NOMO-1 treated with DMSO at 0.1 percent for 48 hours (cell line): Measurements from ENCODE around the gene RAB6D.
"Not testable (repeated sequence)": the region's sequence is repeated elsewhere in the genome, so short reads cannot be mapped to it uniquely, and the experiment has no call there.

Experiments
- DNase-seq: peaks from one replicate; lab custom pipeline; 2025; ENCODE audit not compliant: unreplicated experiment; lab: John Stamatoyannopoulos, UW

RAB6D gene

GRCh38 chr2:131367352-131367751 lies 3.4 kb upstream of the RAB6D start:
- DNase-seq: no peak

GRCh38 chr2:131366643-131367042 lies 2.7 kb upstream of the RAB6D start:
- DNase-seq: no peak

GRCh38 chr2:131365452-131365851 lies 1.5 kb upstream of the RAB6D start:
- no peak for DNase-seq

GRCh38 chr2:131363213-131363612 lies 755 bp downstream of the RAB6D start:
- not testable (repeated sequence) for DNase-seq

GRCh38 chr2:131361773-131362172 lies 2.2 kb downstream of the RAB6D start:
- not testable (repeated sequence) for DNase-seq

GRCh38 chr2:131353167-131353697 lies 10.7 kb downstream of the RAB6D start:
- DNase-seq: not testable (repeated sequence)

- no peak for DNase-seq
These were observed 14.9 kb downstream of the RAB6D start for GRCh38 chr2:131349021-131349420.

DNA sequence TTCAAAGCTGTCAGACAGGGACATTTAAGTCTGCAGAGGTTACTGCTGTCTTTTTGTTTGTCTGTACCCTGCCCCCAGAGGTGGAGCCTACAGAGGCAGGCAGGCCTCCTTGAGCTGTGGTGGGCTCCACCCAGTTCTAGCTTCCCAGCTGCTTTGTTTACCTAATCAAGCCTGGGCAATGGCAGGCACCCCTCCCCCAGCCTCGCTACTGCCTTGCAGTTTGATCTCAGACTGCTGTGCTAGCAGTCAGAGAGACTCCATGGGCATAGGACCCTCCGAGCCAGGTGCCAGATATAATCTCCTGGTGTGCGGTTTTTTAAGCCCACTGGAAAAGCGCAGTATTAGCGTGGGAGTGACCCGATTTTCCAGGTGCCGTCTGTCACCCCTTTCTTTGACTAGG lies 16.9 kb downstream of the RAB6D start:
- not testable (repeated sequence) for DNase-seq

- not testable (repeated sequence) for DNase-seq
These were observed 24.7 kb downstream of the RAB6D start for GRCh38 chr2:131339307-131339706.

DNA sequence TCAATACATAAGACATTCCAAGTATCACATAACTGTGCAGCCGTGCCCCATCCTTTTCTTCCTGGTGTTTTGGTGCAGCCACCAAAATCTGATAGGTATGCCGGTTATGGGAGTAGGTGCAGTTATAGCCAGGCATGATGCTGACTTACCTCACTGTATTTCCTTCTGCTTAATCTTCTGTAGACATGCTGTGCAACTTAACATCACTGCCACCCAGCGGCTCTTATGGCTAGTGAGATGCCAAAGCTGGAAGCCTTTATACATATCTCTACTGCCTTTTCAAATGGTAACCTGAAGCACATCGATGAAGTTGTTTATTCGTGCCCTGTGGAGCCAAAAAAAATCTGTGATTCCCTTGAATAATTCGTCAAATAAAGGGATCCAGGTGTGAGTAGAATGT lies 28.6 kb downstream of the RAB6D start:
- not testable (repeated sequence) for DNase-seq

- DNase-seq: not testable (repeated sequence)
These were observed 31.3 kb downstream of the RAB6D start for GRCh38 chr2:131332709-131333108.

DNA sequence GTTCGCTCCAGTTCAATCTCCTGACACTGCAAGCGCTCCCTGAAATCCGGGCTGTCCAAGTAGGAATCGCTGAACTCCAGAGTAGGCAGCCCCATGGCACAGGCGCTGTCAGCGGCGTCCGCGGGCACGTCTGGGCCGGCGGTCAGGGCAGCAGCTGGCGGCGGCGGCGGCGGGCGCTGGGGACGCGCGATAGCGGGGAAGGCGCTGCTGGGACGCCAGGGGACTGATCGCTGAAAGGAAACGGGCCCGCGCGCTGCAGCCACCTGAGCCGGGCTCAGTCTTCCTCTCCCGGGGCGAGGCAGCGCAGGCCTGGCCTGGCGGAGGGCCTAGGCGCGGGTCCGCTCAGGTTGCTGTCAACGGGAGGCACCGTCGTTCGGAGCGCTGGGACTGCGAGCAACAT lies 33.0 kb downstream of the RAB6D start:
- not testable (repeated sequence) for DNase-seq

DNA sequence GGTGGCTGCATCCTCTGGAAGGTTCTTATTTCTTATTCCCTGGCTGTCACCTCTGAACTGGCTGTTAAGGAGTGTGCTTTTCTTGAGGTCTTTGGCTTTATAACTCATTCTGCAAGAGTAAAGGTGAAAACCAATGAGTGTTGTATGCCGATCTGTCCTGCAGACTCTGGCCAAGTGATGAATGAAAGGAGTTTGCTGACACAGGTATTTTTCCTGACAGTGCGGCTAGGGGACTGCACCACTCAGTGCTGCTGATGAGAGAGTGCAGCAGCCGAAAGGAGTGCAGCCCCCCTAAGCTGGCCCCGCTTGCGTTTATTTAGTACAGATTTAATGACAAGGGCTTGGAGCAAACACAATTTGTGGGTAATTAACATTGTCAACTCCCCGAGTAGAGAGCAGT lies 41.8 kb downstream of the RAB6D start:
- no peak for DNase-seq

DNA sequence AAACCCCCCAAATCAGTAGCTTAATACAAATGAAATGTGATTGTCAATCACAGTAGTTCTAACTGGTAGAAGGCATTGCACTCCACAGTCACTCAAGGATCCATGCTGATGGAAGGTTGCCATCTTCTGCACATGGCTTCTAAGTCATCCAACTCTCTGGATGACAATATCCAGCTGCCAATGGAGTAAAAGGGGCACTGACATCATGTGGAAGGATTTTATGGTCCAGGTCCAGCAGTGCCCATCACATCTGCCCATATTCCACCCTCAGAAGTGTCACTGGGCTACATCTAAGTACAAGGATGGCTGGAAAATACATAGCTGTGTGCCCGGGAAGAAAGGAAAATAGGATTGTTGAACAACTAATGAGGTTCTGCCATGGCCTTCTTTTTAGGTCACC lies 42.6 kb downstream of the RAB6D start:
- DNase-seq: not testable (repeated sequence)

DNA sequence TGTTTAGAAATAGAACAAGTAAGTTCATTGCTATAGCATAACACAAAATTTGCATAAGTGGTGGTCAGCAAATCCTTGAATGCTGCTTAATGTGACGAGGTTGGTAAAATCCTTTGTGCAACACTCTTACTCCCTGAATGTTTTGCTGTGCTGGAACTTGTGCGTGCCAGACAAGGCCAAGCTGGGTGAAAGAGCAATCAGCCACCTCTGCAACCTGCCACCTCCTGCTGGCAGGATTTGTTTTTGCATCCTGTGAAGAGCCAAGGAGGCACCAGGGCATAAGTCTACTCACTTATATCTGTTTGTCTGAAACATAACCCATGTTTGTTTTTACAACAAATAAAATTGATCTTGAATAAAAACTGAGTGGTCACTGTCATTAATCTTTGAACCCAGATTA lies 53.0 kb downstream of the RAB6D start:
- DNase-seq: not testable (repeated sequence)
